ENCODE data around the gene C1orf74.

C1orf74 gene

DNA sequence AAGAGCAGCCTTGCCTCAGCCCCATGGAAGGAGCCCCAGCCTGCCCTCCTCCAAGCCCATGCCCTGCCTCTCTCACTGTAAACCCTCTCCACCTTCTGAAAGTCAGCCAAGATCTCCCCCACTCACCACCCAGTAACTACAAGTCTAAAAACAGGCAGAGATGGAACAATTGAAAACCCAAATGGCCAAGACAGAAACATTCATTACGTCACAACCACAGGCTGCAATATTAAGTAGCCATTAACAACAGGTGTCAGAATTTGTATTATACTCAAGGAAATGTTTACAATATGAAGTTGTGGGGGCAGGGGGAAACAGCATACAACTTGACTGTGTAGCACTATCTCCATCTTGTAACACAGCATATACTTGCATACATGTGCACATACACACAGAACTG is 19.2 kb upstream of the C1orf74 start:
- Histone ChIP-seq H3K4me2 (ENCODE audit: low read depth, low read length, poor library complexity, severe bottlenecking) (no peak overlapping the region), H3K4me1 (ENCODE audit: insufficient read depth, low read length, poor library complexity, severe bottlenecking) (no peaks in the 10 kb centered on the region), H3K27me3 (ENCODE audit: insufficient read depth, low read length, poor library complexity, severe bottlenecking) (peaks cover 40% of the 10 kb centered on the region), H3K4me3 (ENCODE audit: low read length, poor library complexity, severe bottlenecking) (no peak overlapping the region), H3K79me2 (ENCODE audit: insufficient read depth, low read length) (no peaks in the 10 kb centered on the region), H3F3A (ENCODE audit: low read depth) (no peaks in the 10 kb centered on the region), H3K9me3 (ENCODE audit: insufficient read depth, low read depth, low read length) (no peaks in the 10 kb centered on the region), H2AFZ (ENCODE audit: low read length) (no peak overlapping the region), H4K20me1 (ENCODE audit: insufficient read depth, low read length, poor library complexity, severe bottlenecking) (no peaks in the 10 kb centered on the region), H3K36me3 (ENCODE audit: insufficient read depth, low read length) (no peaks in the 10 kb centered on the region), H3K9ac (ENCODE audit: low read depth, low read length, poor library complexity, severe bottlenecking) (no peak overlapping the region), H3K9me2 (replicated peaks; ENCODE audit: low read depth, low read length) (no peaks in the 10 kb centered on the region)
- no peak for TF ChIP-seq CTCF (conservative IDR thresholded peaks at IDR 0.05; ENCODE audit: low read length)
- no peak for TF ChIP-seq EZH2phosphoT487 (IDR thresholded peaks at IDR 0.05; ENCODE audit: borderline replicate concordance)

DNA sequence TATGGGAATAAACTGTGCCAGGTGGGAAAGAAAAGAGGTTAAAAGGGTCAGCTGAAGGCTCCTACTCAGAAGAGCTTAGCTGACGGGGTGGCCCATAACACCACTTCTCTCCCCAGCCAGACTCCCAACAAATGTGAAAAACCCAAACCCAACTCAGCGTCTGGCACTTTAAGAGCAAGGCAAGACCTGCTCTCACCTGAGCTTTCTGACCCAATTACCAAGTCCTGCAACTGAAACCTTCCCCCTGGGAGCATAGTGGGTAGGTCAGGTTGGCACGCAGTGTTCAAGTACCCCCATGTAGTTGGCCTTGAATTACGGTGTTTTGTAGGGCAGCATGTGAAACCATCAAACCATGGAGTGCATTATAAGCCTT is 18.4 kb upstream of the C1orf74 start:
- Histone ChIP-seq H3K27me3 (ENCODE audit: insufficient read depth, low read length, poor library complexity, severe bottlenecking) (peaks cover 36% of the 10 kb centered on the region), H3K79me2 (ENCODE audit: insufficient read depth, low read length) (no peaks in the 10 kb centered on the region), H3K4me1 (ENCODE audit: insufficient read depth, low read length, poor library complexity, severe bottlenecking) (no peaks in the 10 kb centered on the region), H3K9me2 (replicated peaks; ENCODE audit: low read depth, low read length) (no peaks in the 10 kb centered on the region), H3K9me3 (ENCODE audit: insufficient read depth, low read depth, low read length) (no peaks in the 10 kb centered on the region), H3K36me3 (ENCODE audit: insufficient read depth, low read length) (no peaks in the 10 kb centered on the region), H3K4me3 (ENCODE audit: low read length, poor library complexity, severe bottlenecking) (no peak overlapping the region), H4K20me1 (ENCODE audit: insufficient read depth, low read length, poor library complexity, severe bottlenecking) (no peaks in the 10 kb centered on the region), H3K4me2 (ENCODE audit: low read depth, low read length, poor library complexity, severe bottlenecking) (no peak overlapping the region), H3F3A (ENCODE audit: low read depth) (no peaks in the 10 kb centered on the region), H2AFZ (ENCODE audit: low read length) (no peak overlapping the region), H3K9ac (ENCODE audit: low read depth, low read length, poor library complexity, severe bottlenecking) (no peak overlapping the region)
- no peak for TF ChIP-seq EZH2phosphoT487 (IDR thresholded peaks at IDR 0.05; ENCODE audit: borderline replicate concordance)
- TF ChIP-seq CTCF (conservative IDR thresholded peaks at IDR 0.05; ENCODE audit: low read length): no peak

- Histone ChIP-seq H3K4me2 (ENCODE audit: low read depth, low read length, poor library complexity, severe bottlenecking) (no peak overlapping the region), H3K9me3 (ENCODE audit: insufficient read depth, low read depth, low read length) (no peaks in the 10 kb centered on the region), H3K4me3 (ENCODE audit: low read length, poor library complexity, severe bottlenecking) (no peak overlapping the region), H3K79me2 (ENCODE audit: insufficient read depth, low read length) (no peaks in the 10 kb centered on the region), H3K4me1 (ENCODE audit: insufficient read depth, low read length, poor library complexity, severe bottlenecking) (no peaks in the 10 kb centered on the region), H3K27me3 (ENCODE audit: insufficient read depth, low read length, poor library complexity, severe bottlenecking) (peaks cover 36% of the 10 kb centered on the region), H3K9ac (ENCODE audit: low read depth, low read length, poor library complexity, severe bottlenecking) (no peak overlapping the region), H3K36me3 (ENCODE audit: insufficient read depth, low read length) (no peaks in the 10 kb centered on the region), H2AFZ (ENCODE audit: low read length) (no peak overlapping the region), H3K9me2 (replicated peaks; ENCODE audit: low read depth, low read length) (no peaks in the 10 kb centered on the region), H4K20me1 (ENCODE audit: insufficient read depth, low read length, poor library complexity, severe bottlenecking) (no peaks in the 10 kb centered on the region), H3F3A (ENCODE audit: low read depth) (no peaks in the 10 kb centered on the region)
- TF ChIP-seq CTCF (conservative IDR thresholded peaks at IDR 0.05; ENCODE audit: low read length) (no peak), EZH2phosphoT487 (IDR thresholded peaks at IDR 0.05; ENCODE audit: borderline replicate concordance) (no peak)
These were observed 17.9 kb upstream of the C1orf74 start for GRCh38 chr1:209802117-209802779.

All from Loucy (cell line).